COLO829 (cell line): Measurements from ENCODE around the gene STAT3.
"Not testable (repeated sequence)": the region's sequence is repeated elsewhere in the genome, so short reads cannot be mapped to it uniquely, and the experiment has no call there.

ENCODE experiments used
- DNase-seq: peaks from one replicate; pipeline ENCODE4 v3.0.0; 2012; ENCODE audit warnings: low spot score

The STAT3 gene

GRCh38 chr17:42388381-42389134, at the start of gene STAT3:
Gene STAT3, minus strand, starts transcription at chr17:42388442. Its CDS starts 39,926 bp downstream, at chr17:42348516.
- peak; percentile 100 for DNase-seq

- peak; percentile 96 for DNase-seq
Measured at GRCh38 chr17:42436391-42436790, 48.1 kb upstream of the STAT3 start.

DNA sequence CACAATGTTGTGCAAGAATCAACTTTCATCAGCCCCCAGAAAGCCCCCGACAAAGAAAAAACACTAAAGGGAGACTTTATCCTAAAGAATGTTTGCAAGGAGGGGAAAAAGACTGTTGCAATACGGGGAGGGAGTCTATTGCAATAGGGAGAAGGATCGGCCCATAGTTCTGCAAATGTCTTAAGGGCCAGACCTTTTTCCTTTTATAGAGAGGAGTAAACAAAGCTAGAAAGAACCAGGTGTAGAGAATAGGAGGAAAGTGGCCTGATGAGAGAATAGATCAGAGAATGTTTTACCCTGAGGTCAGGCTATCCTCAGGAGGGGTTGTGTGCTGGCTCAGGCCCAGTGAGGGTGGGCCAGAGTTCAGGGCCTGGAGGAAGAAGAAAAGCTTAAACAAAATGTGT, 43.5 kb upstream of the STAT3 start:
- DNase-seq = no peak

GRCh38 chr17:42429726-42430447, 41.6 kb upstream of the STAT3 start:
- DNase-seq = no peak

DNA sequence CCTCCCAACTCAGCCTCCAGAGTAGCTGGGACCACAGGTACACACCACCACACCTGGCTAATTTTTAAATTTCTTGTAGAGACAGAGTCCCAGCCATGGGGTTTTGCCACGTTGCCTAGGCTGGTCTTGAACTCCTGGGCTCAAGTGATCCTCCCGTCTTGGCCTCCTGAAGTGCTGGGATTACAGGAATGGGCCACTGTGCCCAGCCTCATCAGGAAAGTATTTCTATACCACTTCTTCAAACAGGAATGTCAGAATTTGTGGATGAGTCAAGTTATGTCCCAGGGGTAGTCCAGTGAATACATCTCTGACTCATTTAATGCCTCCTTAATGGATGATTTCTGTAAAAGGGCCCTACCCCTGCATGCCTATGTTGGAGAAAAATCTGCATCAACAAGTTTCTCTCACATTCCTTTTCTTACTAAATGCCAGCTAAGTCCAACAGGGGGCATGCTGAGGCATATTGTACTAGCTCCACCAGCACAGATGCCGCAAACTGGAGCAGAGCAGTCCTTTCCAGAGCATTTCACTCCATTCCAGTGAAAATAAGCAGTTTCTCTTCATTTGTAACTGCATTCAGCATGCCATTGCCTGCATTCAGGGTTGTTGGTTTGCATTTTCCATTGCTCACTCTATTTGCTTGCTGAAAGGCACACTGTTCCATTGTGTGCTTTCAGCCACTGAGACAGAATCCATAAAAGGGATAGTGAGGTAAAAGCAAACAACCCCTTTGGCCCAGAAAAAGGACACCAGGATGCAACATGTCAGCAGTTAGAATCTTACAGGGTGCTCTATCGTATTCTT, 40.1 kb upstream of the STAT3 start:
- peak; percentile 87 for DNase-seq

DNA sequence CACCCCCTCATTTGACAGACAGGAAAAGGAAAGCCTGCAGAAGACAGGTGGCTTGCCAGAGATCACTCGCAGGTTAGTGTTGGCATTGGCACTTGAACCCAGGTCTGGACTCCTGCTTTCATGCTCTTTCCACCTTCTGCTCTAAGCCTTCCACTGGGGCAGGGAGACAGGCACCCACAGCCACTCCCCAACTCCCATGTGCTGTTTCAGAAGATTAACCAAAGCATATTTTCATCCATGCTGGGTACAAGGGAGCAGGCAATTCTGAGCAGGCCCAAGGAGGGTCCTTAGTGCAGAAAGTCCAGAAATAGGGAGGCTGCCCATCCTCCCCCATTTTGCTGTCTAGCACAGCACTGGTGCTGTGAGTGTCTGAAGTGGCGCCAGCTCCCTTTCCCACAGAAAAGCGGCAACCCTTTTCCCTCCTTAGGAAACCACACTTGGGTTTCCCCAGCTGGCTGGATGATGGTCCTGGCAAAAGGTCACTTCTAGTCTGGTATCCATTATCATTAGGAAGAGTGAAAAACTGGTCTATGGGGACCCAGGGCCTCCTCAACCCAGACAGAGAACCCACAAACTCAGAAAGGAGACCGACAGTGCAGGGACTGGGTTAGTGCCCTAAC, 36.9 kb upstream of the STAT3 start:
- DNase-seq = no peak

DNA sequence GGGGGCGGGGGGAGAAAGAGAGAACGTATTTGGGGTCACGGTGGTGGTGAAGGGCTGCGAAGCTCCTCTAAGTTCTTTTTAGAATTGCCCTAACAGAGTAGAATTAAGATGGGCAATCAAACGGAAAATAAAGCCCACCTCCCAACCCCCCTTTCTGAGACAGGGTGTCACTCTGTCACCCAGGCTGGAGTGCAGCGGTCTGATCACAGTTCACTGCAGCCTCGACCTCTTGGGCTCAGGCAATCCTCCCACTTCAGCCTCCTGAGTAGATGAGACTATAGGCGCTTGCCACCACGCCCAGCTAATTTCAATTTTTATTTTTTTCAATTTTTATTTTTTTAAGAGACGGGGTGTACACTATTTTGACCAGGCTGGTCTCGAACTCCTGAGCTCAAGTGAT, 35.5 kb upstream of the STAT3 start:
- no peak for DNase-seq

DNA sequence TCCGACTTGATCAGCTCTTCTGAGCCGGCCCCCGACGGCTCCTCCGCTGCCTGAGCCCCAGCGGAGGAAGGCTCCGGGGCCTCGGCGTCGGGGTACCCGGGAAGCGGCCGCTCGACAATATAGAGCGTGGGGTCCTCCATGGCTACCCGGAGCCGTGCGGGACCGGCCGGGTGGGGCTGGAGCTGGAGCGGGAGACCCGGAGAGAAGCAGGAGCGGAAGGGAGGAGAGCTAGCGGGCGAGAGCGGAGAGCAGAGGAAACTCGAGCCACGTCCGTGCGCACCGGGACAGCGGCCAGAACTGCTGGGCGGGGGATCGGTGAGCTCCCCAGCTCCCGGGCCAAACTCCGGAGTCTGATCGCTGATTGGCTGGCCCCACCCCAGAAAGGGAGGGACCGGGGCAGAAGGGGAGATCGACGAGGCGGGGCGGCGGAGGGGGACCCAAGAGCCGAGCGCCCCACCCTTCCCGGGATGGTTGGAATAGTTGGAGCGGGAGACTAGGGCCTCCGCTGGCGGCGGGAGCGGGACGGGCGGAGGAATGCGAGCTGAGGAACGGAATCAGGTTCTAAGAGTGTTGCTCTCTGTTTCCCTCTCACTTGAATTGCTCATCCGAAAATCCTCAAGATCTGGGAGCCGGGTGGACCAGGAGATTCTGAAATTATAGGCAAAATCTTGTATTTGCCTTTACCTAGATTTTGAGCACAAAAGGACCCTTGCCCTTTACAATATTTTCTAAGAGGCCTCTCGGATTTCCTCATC, 34.9 kb upstream of the STAT3 start, which contains the start of gene CAVIN1:
Gene CAVIN1, minus strand, starts transcription at position 299 of the 755 bp plus-strand sequence. Its CDS starts 159 bp downstream, at position 140.
- DNase-seq = peak; percentile 66

DNA sequence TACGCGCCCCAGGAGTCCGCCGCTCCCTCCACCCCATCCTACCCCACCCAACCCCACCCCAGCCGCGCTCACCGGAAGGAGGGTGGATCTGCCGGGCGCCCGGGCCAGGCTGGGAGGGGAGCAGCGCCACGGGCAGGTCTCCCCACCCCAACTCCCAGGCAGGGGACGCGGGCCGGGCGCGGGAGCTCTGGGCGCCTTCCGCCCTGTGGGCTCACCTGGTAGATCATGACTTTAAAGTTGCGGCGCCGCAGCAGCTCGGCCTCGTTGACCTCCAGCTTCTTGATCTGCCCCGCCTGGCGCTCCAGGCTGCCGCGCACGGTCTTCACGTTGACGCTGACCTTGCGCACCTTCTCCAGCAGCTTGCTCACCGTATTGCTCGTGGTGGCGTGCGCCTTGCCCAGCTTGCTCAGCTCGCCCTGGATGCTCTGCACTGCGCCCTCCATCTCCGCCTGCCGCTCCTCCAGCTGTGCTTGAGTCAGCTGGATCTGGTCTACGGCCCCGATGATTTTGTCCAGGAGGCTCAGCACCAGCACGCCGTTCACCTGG, 34.2 kb upstream of the STAT3 start:
- no peak for DNase-seq

GRCh38 chr17:42421507-42422338, 33.5 kb upstream of the STAT3 start:
- no peak for DNase-seq

DNA sequence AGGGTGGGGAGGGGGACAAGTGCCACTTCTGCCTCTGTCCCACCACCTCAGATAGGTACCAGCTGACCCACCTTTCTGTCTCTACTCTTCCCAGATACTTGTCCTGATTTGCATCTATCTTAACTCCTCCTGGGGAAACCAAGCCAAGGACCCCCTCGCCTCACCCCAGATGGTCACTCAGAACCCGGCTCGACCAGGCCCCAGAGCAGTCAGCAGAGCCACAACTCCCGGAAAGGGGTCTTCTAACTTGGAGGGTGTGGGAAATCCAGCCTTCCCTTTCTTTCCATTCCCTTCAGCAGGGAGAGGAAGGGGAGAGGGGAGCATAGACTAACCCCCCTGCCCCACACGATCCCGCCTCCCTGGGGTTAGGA, 32.9 kb upstream of the STAT3 start:
- DNase-seq = no peak

DNA sequence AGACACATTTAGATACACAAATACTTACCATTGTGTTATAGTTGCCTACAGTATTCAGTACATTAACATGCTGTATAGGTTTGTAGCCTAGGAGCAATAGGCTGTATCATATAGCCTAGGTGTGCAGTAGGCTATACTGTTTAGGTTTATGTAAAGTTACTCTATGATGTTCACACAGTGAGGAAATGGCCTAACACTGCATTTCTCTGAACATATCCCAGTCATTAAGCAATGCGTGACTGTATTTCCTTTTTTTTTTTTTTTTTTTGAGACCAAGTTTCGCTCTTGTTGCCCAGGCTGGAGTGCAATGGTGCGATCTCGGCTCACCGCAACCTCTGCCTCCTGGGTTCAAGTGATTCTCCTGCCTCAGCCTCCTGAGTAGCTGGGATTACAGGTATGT, 29.7 kb upstream of the STAT3 start:
- not testable (repeated sequence) for DNase-seq

DNA sequence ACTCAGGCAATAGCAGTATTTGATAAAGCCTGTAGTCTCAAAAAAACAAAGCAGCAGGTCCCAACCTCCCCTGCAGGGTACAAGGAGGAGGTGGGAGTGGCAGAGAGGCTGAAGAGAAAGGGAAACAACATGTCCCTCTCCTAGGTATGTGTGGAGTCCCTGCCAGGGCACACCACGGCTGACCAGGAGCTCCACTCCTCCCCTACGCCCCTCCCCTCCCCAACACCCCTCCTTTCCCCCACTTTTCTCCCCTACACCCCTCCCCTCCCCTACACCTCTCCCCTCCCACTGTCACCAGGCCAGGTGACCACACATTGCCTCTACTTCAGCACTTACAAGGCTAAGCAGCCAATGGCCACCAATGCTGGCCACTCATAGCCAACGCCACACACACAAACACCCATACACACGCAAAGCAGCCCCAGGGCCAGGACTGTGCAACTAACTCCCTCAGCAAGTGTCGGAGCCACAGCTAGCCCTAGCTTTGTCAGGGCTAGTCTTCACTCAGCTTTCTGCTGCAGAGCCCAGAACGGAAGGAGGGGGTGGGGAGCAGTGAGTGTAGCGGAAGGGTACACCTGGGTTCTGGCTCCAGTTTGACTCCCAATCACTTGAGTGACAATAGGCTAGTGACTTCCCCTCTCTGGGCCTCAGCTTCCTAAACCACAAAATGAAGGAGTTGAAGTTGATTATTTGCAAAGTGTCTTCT, 26.6 kb upstream of the STAT3 start:
- DNase-seq = no peak

GRCh38 chr17:42413464-42414040, 25.3 kb upstream of the STAT3 start:
- DNase-seq = no peak

DNA sequence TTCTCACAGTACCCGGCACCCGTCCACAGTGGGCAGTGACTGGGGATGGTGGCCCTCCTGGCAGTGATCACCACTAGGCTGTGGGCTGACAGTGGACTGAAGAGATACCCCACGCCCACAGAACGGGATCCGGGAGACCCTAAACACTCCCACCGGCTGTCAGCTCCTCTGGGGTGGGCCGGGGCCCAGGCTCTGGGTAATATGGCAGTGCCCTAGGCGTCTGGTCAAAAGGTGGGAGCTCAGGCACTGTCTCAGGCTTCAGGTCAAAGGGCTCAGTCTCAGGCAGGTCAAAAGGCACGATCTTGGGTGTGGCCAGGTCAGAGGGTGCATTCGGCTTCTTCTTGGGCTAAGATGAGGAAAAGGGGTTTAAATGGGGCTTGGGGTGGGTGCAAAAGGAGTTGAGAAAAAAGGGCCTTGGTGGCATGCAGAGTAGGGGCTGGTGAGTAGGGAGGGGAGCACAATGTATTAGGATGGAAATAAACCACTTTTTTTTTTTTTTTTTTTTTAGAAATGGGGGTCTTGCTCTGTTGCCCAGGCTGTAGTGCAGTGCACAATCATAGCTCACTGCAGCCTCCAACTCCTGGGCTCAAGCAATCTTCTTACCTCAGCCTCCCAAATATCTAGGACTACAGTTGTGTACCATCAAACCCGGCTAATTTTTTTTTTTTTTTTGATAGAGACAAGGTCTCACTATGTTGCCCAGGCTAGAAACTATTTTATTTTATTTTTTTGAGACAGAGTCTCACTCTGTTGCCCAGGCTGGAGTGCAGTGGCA, 23.9 kb upstream of the STAT3 start:
- DNase-seq = no peak

DNA sequence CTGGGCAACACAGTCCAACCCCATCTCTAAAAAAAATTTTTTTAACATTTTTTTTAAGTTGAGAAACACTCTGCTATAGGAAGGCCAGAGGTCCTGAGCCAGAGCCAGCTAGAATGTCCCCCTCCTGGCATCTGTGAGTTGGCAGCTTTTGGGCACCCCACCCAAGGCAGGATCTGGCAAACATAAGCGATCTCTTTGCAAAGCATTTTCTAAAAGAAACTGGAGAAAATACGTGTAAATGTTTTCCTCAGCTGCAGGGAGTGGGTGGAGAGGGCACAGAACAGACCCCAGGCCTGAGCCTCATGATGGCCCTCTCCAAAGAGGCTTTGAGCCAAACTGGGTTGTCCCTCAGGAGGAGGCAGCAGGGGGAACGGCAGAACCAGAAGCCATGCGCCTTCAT, 23.1 kb upstream of the STAT3 start:
- no peak for DNase-seq

GRCh38 chr17:42410319-42410685, 22.1 kb upstream of the STAT3 start:
- DNase-seq = no peak

DNA sequence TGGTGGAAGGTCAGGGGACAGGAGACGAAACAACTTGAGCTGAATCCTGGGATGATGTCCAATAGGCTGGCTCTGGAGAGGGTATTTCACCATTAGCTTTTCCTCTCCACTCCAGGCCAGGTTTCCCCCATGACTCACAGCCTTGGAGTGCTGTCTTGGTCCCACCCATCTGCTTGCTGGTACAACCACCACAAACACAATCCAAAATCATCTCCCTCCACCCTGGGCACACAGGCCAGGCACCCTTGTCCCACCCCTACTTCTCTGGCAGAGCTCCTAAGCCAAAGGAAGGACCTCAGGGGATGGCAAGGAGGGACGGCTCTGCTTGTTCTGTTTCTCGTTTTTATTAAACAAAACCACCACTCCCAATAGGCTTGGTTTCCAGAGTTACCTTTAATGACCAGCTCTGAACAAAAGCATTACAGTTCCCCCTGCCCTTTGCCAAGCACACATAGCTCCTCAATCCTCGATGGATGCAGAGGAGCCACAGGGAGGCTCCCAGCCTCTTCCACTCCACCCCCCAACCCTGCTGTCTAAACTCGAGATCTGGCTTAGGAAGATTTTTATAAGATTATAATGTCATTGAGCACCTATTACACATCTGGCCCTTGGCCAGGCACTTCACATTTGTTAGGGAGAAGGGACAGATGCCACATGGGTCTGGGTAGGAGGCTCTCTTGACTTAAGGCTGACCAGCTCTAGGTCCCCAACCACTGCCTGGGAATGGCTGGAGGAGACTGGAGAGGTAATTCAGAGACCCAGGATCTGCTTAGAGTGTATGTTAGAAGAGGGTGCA, 21.5 kb upstream of the STAT3 start:
- DNase-seq = peak; percentile 68
